ELR (cell line): ENCODE data around the gene RUNX1.
"Not testable (repeated sequence)": the region's sequence is repeated elsewhere in the genome, so short reads cannot be mapped to it uniquely, and the experiment has no call there.

Source experiments
- DNase-seq: peaks from one replicate; pipeline ENCODE4 v3.0.0-alpha.2; 2015; ENCODE audit warnings: low read depth

RUNX1 gene

GRCh38 chr21:34805157-34805556 lies 243.9 kb downstream of the RUNX1 start:
- no peak for DNase-seq

GRCh38 chr21:34804584-34804983 lies 244.5 kb downstream of the RUNX1 start:
- DNase-seq, result not testable (repeated sequence)

DNA sequence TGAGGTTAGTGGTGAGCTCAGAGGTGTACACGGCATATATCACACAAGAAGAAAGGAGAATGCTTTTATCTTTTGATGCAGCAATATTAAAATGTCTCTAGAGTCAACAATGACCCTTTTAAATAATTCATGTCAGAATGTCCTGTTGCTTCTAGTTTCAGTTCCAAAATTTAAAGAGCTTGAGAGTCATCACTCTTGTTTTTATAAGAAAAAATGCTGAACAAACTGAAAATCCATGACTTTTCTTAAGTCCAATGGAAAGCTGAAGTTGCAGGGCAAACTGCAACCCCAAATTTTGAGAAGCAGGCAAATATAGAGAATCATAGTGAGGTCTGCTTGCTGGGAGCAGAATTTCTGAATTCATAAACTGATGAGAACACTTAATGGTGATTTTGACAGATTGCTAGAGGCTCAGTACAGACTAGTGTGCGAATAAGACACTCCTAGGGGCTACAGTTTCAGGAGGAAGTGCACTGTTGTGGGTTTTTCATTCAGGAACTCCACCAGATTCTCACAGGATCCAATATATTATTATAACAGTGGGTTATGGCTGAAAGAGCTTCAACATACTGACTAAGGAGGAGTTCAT lies 245.2 kb downstream of the RUNX1 start:
- no peak for DNase-seq

- peak; percentile 60 for DNase-seq
Measured at GRCh38 chr21:34802180-34802899, 246.8 kb downstream of the RUNX1 start.

DNA sequence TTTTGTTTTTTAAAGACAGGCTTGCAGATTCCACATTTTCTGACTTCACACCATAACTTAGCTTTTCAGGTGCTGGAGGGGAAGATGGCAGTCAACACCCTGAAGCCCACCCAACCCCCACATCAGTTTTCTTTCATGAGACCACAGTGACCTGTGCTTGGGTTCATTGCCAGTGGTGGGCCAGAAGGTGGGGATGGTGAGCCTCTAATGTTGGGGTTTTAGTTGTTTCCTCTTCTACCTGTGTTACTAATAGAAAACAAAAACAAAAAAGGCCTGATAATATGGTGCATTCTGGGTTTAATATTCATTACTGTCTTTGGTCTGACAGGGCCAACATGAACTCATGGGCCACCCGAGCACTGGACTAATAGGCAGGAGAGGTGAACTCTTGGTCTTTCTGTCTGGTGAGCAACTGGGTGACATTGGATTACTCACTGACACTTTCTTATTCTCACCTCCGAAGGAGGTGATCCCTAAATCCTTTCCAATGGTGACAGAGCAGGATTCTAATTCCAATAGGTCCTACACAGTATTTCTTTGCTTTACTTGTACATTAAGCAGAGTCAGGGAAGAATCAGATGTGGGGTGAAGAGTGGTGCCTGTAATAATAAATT lies 247.5 kb downstream of the RUNX1 start:
- peak; percentile 43 for DNase-seq

DNA sequence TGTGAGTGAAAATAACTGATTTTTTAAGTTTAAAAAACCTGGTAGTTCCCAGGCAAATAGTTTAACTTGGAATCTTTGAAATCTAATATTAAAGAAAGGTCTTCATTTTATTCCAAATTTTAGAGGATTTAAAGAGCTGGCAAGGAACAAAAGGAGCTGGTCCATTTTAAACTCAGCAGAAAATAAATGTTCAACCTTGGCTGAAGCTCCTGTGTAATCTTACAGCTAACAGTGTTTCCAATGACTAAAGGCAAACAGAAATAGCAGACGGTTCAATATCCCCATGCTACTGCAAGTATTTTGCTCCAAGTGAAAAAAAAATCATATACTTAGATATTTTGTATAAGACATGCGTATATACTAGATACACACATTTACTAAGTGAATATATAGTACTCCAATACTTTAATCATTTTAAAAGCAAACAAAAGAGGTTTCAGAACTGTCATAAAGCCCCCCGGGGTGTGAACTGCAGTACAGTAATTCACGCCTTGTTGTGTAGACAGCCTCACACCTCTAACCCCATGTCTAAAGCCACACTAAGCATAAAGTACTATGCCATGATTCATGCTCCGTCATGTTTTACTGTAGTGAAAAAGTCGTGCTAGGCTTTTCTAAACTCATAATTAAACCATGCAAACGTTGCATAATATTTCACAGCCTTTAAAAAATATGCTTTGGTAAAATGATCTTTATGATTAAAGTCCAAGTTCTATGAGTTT lies 248.1 kb downstream of the RUNX1 start:
- peak; percentile 59 for DNase-seq

GRCh38 chr21:34799092-34799491 lies 250.0 kb downstream of the RUNX1 start:
- DNase-seq, result no peak

DNA sequence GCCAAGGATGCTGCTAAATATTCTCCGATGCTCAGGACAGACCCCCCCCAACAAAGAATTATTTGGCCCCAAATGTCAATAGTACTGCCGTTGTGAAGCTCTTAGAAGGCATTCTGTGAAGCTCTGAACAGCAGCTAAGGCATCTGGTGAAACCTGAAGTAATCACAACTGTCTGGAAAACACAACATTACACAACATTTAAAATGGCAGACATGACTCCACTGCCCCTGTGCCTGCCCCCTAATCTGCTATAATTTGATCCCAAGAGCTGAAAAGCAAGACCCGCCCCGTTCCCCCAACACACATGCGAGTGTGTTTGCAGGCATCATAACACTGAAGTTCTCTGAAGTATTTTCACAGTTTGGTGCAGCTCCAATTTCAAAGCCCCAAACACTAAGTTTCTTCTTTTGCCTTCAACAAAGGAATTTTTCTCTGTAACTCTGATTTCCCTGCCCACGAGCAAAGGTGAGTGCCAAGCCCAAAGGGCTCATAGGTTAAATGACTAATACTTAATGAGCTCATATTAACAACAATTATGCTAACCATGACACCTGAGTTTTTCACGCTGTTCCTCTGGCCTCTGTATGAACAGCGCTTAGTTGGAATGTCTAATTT lies 251.1 kb downstream of the RUNX1 start:
- no peak for DNase-seq

- DNase-seq, result no peak
Measured at GRCh38 chr21:34797201-34797525, 251.9 kb downstream of the RUNX1 start.

- no peak for DNase-seq
Measured at GRCh38 chr21:34796518-34797200, 252.4 kb downstream of the RUNX1 start.

DNA sequence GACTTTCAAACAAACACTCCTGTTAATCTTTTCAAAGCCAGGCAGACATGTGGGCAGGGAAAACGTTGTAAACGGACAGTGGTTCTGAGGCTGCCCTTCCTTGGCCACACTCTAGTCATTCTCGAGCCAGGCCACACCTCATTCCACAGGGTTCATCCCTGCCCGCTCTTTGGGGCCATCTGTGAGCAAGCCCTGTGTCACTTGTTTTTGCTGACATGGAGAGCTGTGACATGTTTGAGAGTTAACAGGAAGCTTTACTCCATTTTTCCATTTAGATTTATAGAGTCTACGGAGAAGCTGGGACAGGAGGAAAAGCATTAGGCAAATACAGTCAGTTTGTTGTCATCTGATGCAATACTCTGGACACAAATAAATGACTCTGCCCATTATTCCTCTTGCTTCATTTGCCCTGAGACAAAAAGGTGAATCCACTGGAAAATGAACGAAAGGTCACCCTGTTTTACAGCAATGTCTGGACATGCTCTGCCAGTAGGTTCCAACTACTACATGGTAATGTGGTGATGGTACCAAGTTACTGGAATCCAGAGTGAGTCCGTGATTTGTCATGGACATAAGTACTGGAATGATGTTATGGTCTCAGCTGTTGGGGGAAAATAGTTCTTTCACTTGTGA lies 253.4 kb downstream of the RUNX1 start:
- DNase-seq, result peak; percentile 61

DNA sequence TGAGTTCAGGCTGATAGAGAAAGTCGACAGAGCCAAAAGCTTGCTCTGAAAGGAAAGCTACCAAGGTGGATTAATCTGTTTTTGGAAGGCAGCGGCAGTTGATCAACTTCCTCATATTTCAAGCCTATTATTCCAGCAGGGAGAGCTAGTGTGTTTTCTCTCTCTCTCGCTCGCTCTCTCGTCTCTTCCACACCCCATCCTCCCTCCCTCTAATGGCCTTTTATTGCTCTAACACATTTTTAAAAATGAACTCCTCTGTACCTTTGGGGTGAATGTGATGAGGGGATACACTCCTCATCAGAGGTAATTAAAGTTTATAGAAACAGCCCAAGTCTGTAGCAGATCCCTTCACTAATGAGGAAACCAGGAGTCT lies 253.9 kb downstream of the RUNX1 start:
- no peak for DNase-seq

- no peak for DNase-seq
Measured at GRCh38 chr21:34794686-34795085, 254.4 kb downstream of the RUNX1 start.

- no peak for DNase-seq
Measured at GRCh38 chr21:34793471-34793870, 255.6 kb downstream of the RUNX1 start.

DNA sequence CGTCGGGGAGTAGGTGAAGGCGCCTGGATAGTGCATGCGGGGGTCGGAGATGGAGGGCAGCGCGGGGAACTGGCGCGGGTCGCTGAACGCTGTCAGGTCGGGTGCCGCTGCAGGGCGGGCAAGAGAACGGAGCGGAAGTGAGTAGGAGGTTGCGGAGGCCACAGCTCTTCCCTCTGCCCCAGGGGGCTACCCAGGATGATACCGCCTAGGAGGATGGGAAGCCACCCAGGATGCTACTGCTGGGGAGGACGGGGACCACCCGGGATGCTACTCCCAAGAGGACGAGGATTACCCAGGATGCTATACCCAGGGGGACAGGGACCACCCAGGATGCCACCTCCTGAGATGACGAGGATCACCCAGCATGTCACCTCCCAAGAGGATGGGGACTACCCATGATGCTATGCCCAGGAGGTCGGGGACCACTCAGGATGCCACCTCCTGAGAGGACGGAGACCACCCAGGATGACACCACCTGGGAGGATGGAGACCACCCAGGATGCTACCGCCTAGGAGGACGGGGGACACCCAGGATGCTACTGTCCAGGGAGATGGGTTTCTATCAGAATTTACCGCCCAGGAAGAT lies 256.5 kb downstream of the RUNX1 start:
- DNase-seq, result no peak

DNA sequence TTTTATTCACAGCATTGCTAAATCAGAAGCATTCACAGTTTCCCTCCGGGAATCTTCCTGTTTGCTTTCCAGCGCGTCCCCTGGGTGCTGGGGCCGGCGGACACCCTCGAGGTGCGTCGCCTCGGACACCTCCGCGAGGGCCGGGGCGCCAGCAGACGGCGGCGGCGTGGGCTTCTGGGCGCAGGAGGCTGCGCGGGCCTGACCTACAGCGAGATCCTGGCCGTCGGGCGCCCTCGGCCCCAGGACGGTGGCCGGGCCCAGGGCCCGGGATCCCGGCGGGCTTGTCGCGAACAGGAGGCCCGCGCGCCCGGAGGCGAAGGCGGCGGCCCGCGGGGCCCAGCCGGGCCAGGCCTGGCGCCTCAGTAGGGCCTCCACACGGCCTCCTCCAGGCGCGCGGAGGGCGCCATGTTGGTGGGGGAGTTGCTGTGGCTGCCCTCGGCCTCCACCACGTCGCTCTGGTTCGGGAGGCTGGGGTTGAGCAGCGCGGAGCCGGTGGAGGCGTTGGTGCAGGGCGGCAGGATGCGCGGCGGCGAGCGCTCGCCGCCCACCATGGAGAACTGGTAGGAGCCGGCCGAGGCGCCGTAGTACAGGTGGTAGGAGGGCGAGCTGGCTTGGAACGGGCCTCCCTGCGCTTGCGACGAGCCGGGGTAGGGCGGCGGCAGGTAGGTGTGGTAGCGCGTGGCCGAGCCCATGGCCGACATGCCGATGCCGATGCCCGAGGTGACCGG lies 257.2 kb downstream of the RUNX1 start:
- DNase-seq, result no peak

- no peak for DNase-seq
Measured at GRCh38 chr21:34790834-34791233, 258.3 kb downstream of the RUNX1 start.

- no peak for DNase-seq
Measured at GRCh38 chr21:34790341-34790740, 258.8 kb downstream of the RUNX1 start.

DNA sequence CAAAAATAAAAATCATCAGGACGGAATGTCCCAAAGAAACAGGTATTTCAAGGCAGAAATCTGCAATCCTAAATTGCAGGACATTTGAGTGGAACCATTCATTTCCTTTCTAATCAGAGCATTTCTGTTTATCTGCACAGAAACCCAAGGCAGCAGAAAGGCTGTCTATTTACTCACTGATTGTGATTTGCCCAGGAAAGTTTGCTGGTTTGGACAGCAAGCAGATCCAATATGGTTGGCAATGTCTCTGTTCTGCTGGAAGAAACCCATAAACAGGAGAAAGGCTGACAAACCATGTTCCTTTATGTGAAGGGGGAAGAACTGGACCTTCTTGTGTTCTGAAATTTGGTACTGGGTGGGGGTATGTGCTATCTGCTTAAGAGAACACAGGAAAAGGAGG lies 260.2 kb downstream of the RUNX1 start:
- no peak for DNase-seq

GRCh38 chr21:34783815-34784214 lies 265.3 kb downstream of the RUNX1 start:
- DNase-seq, result no peak
